NCI-H1694 treated with DMSO at 0.1 percent for 48 hours (cell line): ENCODE results near the gene GALNT1.

Experiments used
- DNase-seq: peaks from one replicate; lab custom pipeline; 2025; lab: John Stamatoyannopoulos, UW

GALNT1 gene

DNA sequence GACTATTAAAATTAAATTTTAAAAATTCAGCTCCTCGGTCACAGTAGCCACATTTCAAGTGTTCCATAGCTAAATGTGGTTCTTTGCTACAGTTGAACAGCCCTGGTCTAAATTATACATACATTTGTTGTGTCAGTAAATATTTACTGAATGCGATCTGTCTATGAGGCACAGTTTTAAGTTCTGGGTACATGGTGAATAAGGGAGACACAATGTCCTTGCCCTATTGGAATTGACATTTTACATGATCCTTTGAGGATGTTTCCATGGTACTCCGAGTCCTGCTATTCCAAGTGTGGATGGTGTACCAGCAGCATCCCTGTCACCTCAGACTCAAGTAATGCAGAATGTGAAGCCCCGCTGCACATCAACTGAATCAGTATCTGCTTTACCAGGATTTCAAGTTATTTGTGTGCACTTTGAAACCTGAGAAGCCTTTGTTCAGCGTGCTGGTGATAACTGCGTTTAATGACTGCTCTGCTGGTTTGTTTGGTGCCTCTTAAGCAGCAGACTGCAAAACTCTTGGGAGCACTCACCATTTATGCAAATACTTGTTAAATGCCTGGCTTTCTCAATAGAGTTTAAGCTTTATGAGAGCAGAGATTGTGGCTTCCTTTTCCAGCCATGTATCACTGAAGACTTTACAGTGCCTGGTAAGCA lies 1.5 kb downstream of the GALNT1 start:
- DNase-seq, result no peak

DNA sequence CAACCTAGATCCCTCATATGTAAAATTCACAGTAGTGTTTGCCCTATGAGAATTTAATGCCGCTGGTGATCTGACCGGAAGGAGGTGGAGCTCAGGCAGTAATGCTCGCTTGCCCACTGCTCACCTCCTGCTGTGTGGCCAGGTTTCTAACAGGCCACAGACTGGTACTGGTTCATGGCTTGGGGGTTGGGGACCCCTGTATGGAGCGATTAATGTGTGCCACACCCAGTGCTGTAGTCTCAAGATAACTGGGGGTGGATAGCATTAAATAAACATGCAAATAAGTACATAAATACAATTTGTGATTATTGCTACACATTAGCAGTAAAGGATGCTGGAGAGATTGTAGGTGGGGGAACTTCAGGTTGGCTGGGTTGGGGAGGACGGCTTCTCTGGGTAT lies 3.2 kb downstream of the GALNT1 start:
- DNase-seq, result no peak

DNA sequence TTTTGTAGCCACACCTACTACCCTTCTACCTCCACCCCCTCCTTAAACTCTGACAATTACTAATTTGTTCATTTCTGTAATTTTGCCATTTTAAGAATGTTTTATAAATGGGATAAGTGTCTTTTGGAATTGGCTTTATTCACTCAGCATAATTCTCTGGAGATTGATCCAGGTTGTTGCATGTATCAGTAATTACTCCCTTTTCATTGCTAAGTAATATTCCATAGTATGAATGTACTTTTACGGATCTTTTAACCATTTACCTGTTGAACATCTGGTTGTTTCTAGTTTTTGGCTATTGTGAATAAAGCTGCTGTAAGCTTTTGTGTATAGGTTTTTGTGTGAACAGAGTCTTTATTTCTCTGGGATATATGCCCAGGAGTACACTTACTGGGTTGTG lies 4.1 kb downstream of the GALNT1 start:
- DNase-seq, result no peak

DNA sequence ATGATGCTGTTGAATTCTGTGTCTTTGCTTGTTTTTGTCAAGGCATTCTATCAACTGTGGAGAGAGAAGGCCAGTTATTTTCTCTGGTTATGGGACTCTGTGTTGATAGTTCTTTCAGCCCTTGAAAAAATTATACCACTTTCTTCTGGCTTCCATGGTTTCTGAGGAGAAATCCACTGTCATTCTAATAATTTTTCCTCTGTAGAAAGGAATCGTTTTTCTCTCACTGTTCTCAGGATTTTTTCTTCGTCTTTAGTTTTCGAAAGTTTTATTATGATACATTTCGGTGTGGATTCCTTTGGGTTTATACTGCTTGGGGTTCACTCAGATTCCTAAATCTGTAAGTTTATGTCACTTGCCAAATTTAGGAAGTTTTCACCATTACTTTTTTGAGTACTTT lies 6.6 kb downstream of the GALNT1 start:
- DNase-seq, result no peak

DNA sequence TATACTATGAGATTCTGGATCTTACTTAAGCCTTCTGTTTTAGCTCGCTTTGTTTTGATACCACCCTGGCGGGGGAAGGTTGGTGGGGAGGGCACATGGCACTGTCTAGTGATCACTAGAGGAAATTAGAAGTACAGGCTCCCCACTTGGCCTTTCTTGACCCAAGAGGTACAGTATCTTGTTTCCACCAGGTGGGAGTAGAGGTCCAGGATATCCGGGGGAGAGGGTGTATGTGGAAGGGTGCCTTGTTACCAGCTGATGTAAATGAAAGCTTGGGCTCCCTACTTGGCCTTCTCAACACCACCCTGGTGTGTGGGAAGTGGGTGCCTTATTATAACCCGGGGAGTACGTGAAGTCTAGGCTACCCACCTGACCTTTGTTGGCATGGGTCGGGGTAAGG lies 7.5 kb downstream of the GALNT1 start:
- no peak for DNase-seq

DNA sequence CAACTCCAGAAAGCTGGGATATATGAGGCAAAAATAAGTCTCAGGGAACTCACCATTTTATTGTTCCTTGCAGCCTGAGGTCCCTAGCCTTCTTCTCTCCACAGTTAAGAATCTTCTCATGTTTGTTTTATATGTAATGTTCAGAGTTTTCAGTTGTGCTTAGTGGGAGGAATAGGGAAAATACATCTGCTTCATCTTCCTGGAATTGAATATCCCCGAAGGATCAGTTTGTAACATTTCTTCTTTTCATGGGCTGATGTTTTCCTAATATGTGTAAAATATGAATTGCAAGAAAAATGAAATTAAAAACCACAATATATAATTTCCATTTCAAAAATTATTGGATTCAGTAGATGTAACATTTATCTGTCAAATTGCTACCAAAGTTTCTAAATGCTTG lies 8.0 kb downstream of the GALNT1 start:
- no peak for DNase-seq

DNA sequence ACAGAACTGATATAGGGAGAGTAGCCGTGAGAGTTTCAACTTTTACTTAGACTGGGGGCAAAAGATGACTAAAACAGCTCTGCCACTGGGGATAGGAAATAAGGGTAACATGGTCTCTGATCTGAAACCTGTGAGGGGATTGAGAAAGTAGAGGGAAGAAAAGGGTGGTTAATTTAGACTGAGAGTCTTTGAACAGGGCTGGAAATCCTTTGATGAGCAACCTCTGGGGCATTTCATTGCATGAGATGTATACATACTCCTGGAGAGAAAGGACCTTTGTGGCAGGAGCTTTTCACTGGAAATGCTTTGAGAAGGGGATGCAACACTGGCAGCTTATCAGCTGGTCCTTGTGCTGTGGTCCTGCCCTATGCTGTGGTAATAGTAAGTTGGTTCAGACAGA lies 9.4 kb downstream of the GALNT1 start:
- DNase-seq, result no peak

DNA sequence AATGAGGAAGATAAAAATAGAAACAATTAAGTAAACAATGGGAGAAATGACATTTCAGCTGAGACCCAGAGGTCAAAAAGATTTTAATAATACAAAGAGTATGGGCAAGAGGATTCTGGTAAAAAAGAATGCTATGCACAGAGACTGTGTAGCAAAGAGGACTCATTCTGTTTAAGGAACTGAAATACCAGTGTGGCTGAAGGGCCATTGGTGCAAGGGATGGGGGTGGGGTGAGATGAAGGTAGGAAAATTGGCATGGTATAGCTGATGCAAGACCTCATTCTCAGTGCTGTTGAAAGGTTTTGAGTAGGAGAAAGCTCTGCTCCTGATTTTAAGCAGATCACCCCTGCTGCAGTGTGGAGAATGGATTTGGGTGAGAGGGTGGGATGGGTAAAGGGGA lies 10.8 kb downstream of the GALNT1 start:
- no peak for DNase-seq

DNA sequence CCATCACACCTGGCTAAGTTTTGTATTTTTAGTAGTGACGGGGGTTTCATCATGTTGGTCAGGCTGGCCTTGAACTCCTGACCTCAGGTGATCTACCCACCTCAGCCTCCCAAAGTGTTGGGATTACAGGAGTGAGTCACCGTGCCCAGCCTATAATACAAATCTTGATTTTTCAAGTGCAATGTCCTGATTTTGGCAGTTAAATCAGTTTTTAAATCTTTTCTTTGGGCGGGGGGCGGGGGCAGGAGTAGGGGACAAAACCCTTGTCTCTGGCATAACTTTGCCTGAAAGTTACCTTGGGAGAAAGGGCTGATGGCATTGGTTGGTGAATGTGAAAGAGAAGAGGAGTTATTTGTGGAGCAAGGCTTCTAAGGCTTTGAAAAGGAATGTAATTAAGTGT lies 12.3 kb downstream of the GALNT1 start:
- DNase-seq, result no peak

DNA sequence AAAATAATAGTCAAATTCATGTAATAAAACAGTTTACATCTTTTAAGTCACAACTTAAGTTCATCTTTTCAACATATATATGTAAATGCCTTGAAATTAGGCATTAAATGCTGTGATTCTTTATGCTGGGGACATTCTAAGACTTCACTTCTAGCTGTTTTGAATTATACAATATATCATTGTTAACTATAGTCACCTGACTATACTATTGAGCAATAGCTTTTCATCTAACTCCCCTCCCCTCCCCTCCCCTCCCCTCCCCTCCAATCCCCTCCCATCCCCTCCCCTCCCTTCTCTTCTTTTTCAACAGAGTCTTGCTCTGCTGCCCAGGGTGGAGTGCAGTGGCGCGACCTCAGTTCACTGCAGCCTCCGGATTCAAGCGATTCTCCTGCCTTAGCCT lies 16.2 kb downstream of the GALNT1 start:
- no peak for DNase-seq

DNA sequence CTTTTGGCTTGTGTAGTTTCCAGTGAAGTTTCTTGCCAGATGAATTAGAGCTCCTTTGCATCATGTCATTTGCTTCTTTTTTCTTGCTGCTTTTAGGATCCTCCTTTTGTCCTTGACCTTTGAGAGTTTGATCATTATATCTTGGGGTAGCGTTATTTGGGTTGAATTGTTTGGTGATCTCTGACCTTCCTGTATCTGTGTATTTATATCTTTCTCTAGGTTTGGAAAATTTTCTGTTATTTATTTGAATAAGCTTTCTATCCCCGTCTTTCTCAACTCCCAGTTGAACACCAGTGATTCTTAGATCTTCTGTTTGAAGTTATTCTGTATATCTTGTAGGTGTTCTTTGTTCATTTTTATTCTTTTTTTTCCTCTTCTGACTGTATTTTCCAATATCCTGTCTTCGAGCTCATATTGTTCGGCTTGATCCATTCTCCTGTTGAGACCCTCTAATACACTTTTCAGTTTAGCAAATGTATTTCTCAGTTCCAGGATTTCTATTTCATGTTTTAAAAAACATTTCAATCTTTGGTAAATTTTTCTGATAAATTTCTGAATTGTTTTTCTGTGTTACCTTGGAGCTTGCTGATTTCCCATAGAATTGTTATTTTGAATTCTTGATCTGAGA lies 20.8 kb downstream of the GALNT1 start:
- DNase-seq, result no peak

DNA sequence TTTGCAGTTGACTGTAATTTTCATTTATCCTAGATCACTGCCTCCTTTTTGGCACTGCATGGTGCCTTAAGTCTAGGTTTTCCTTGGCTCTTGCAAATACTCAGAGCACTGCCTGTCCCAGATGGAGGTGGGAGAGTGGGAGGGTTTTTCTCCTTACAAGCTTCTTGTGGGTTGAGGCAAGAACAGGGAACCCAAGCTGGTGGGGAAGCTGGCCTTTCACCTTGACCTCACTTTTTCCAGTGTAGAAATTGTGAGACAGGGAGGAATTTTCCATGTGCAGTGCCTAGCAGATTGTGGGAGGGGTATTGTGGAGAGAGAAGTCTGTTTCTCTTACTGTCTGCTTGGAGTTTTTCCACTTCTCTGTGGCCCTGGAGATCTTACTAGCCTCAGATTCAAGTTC lies 21.5 kb downstream of the GALNT1 start:
- no peak for DNase-seq

DNA sequence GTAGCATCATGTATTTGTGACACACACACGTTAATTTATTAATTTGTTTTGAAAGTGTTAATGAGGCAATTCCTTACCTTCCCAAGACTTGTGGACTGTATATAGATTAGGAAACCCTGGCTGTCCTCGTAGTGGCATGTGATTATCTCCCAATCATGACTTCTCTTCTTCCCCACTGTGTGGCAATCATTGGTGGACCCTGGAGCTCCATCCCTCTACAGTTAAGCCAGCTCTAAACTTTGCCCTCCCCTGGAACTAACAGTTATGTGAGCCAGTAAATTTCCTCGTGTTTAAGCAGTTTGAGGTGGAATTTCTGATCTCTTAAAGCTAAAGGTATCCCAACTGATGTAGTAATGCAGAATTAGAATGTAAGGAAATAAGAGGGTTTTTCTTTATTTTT lies 22.0 kb downstream of the GALNT1 start:
- no peak for DNase-seq

DNA sequence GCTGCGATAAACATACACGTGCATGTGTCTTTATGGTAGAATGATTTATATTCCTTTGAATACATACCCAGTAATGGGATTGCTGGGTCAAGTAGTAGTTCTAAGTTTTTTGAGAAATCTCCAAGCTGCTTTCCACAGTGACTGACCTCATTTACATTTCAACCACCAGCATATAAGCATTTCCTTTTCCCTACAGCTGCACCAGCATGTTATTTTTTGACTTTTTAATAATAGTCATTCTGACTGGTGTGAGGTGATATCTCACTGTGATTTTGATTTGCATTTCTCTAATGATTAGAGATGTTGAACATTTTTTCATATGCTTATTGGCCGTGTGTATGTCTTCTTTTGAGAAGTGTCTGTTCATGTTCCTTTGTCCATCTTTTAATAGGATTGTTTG lies 22.8 kb downstream of the GALNT1 start:
- no peak for DNase-seq

DNA sequence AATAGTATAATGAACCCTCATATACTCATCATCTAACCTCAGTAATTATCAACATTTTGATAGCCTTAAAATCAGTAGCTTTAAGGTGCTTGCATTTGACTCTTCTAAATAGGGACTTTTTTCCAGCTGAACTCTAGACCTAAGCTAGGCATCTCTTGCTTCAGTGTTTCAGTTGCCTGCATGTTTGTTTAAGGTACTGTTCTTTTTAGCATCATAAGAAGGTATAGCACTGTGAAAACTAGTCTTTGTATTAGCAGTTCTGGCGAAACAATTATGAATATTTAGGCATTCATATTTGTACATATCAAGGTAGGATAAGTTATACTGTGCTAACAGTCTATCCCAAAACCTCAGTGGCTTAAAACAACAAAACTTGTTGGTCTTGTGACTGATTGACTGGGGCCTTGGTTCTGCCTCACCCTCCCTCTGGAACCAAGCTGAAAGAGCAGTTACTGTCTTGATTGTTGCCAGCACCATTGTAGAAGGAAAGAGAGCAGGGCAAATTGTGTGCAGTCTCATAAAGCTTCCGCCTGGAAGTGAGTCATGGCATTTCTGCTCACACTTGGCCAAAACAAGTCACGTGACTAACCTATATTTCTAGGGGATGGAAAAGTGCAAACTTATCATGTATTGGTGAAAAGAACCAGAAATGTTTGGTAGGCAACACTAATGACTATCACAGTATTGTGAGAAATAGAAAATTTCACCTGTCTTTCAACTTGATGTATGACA lies 24.3 kb downstream of the GALNT1 start:
- no peak for DNase-seq

DNA sequence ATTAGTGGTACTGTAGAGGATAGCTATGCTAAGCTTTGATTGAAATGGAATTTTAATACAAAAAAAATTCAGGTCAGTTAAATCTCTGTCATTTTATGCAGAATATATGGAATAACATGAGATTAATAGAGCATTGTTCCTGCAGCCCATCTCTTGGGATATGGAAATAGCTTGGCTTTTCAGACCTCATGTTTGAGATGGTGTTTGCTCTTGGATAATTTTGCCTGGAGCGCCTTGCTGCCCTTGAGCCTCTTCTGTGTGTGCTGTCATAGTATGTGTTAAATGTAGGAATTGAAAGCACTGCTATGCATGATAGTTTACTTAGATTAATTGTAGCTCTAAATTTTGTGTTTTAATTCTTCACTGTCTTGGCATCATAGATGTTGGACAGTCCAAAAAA lies 27.7 kb downstream of the GALNT1 start:
- no peak for DNase-seq

DNA sequence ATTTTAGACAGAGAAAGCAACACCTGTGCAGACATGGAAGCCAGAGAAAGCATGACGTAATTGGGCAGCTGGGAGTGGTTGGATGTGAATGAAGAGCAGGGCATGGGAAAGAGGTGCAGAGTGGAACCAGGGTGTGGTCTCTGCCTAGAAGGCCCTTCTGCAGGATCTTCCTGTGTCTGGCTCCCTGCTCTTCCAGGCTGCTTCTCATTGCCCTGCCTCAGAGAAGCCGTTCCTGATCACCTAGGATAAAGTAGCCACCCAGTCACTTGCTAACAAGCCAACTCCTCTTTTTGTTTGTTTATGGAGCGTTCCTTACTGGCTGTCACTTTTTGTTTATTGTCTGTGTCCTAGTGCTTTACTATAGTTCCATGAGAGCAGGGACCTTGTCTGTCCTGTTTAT lies 28.5 kb downstream of the GALNT1 start:
- DNase-seq, result no peak

DNA sequence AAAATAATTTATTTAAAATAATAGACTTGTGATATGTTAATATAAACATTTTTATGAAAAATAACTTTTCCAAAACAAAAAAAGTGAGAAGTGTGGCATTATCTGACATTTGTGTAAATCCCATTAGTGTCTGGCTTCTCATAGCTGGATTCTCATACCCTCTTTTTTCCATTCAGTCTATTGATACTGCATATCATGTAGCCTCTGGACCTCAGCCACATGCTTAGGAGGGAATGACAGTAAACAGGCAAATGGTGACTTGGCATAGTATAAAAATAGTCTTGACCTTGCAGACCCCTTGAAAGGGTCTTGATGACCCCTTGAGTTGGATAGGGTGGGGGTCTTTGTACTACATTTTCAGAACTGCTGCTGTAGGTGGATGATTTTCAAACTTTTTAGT lies 29.2 kb downstream of the GALNT1 start:
- no peak for DNase-seq

DNA sequence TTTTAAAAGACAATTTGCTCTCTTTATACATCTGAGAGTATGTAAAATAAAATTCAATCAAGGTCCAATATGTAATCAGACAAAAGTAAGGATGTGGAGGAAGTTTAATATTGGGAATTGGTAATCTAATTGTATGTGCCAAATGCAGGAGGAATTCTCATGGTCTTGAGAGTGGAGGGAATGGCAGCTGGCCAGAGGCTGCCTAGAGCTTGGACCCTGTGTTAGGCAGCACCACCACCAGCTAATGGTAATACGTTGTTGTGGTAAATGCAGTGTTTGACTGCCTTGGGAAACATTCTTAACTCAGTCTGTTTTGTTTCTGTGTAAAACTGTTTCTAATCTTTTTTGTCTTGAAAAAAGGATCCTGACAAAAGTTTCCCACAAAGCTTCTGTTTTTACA lies 30.0 kb downstream of the GALNT1 start:
- DNase-seq, result no peak

DNA sequence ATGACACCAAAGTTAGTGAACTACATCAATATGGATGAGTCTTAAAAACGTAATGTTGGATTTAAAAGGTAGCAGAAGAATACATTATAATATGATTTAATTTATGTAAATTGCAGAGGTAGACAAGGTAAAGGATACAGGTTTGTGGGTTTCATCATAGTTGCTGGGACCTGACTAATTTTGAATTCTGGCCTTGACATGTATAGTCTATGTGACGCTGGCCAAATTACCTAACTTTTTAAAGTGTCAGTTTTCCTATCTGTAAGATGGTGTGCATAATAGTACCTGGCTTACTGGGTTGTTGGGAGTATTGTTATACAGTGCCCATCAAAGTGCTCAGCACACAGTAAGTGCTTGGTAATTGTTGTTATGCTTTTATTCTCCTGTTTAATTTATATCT lies 34.5 kb downstream of the GALNT1 start:
- DNase-seq, result no peak

DNA sequence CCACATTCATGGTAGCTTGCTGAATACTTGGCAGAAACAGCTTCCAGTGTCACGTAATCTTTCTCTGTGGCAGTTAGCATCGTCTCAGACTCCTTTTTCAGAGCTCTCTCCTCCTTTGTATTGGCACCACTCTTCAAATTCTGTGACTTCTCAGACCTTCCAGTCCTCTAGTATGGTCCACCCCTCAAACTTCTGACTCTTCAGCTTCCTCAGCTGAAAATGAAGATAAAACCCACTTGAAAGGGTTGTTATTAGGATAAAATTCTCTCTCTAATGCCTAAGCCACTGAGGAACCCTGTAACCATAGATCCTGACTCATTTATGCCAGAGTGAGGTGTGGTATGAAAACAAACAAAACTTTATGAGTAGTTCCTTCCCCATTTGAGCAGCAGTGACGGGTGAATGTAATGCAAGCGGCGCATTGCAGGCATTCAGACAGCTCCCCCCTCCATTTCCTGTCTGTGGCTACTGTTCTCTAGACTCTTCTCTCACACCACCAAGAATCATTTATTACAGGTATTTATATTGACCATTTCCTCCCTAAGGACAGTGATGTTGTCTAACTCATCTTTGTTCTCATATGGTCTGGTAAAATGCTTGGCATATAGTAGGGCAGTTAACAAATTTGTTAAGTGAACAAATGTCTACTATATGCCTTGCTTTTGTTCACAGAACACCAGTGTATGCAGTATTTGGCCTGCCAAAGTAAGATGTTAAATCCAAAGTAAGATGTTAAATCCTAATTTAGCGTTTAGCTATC lies 35.3 kb downstream of the GALNT1 start:
- DNase-seq, result no peak

DNA sequence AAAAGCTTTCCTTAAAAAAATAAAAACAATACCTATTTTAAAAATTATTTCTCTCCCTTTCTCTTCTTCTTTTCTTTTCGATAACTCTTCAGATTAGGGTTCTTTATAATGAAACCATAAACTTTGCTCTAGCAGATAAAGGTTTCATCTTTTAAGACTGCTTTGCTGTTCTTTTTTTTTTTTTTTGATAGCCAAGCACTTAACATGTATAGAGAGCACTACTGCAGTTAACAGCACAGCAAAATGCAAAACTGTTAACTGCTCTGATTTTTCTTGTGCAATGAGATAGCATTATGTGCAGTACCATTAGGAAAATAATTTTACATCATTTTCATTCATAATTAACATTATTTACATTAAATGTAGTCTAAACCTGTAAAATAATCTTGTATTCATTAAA lies 36.3 kb downstream of the GALNT1 start:
- DNase-seq, result no peak

DNA sequence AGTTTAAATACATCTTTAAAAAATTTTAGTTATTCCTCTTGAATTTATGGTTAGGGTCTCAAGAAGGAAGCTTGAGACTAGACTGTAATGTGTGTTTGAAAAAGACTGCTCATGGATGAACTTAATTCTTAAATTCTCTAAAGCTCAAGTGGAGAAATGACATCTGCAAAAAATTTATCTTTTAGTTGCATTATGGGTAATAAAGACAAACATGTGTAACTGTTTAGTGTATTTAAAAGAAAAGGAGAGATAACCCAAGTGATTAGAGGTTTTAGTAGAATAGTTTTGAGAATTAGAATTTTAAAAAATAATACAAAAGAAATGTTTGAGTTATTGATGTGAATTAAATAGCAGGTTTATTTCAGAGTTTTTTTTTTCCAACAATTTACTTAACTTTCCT lies 36.7 kb downstream of the GALNT1 start:
- DNase-seq, result no peak
